ENCODE results near the gene FAM234B.

DNA sequence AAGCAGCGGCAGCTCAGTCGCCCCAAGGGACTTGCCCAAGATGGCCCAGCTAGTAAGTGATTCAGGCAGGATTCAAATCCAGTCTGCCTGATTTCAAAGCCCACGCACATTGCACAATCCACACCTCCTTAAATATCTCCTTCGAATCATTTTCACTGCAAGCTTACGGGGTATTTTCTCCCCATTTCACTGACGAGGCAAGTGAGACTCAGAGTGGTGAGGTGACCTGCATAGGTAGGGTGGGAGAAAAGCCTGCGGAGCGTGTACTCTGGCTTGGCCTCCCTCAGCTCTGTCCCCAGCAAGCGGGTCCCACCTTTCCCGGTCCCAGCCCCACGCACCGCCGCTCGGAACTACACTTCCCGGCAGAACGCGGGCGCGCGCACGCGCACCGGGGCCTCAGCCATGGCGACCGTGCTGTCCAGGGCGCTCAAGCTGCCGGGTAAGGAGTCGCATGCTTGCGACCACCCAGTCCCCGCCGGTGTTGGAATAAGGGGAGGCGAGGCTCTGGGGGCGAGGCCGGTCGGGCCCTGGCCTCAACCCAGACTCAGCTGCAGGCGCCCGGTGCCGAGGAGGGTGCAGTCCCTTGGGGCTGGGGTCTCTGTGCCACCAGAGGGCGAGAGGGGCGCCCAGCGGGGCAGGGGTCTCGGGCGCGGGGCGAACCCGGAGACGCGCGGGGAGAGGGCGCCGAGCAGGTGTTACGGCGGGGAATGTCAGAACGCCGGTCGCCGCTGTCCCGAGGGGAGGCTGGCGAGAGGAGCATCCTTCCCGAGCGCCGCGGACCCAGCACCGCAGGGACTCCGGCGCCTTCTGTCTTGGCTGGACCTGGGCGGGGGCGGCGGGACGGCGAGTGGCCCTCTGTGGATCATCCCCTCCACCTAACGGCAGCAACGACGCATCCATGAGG, at the start of gene FAM234B:
- TF ChIP-seq TEAD4 (CRISPR knock-in tag; IDR thresholded peaks at IDR 0.05) (no peak), NFYB (CRISPR knock-in tag; conservative IDR thresholded peaks at IDR 0.05; ENCODE audit: low read depth) (no peak), ZNF232 (CRISPR knock-in tag; IDR thresholded peaks at IDR 0.05) (no peak)
- TF ChIP-seq, protein P1, sequence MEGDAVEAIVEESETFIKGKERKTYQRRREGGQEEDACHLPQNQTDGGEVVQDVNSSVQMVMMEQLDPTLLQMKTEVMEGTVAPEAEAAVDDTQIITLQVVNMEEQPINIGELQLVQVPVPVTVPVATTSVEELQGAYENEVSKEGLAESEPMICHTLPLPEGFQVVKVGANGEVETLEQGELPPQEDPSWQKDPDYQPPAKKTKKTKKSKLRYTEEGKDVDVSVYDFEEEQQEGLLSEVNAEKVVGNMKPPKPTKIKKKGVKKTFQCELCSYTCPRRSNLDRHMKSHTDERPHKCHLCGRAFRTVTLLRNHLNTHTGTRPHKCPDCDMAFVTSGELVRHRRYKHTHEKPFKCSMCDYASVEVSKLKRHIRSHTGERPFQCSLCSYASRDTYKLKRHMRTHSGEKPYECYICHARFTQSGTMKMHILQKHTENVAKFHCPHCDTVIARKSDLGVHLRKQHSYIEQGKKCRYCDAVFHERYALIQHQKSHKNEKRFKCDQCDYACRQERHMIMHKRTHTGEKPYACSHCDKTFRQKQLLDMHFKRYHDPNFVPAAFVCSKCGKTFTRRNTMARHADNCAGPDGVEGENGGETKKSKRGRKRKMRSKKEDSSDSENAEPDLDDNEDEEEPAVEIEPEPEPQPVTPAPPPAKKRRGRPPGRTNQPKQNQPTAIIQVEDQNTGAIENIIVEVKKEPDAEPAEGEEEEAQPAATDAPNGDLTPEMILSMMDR (IDR thresholded peaks at IDR 0.05), result no peak
- TF ChIP-seq, protein P2, sequence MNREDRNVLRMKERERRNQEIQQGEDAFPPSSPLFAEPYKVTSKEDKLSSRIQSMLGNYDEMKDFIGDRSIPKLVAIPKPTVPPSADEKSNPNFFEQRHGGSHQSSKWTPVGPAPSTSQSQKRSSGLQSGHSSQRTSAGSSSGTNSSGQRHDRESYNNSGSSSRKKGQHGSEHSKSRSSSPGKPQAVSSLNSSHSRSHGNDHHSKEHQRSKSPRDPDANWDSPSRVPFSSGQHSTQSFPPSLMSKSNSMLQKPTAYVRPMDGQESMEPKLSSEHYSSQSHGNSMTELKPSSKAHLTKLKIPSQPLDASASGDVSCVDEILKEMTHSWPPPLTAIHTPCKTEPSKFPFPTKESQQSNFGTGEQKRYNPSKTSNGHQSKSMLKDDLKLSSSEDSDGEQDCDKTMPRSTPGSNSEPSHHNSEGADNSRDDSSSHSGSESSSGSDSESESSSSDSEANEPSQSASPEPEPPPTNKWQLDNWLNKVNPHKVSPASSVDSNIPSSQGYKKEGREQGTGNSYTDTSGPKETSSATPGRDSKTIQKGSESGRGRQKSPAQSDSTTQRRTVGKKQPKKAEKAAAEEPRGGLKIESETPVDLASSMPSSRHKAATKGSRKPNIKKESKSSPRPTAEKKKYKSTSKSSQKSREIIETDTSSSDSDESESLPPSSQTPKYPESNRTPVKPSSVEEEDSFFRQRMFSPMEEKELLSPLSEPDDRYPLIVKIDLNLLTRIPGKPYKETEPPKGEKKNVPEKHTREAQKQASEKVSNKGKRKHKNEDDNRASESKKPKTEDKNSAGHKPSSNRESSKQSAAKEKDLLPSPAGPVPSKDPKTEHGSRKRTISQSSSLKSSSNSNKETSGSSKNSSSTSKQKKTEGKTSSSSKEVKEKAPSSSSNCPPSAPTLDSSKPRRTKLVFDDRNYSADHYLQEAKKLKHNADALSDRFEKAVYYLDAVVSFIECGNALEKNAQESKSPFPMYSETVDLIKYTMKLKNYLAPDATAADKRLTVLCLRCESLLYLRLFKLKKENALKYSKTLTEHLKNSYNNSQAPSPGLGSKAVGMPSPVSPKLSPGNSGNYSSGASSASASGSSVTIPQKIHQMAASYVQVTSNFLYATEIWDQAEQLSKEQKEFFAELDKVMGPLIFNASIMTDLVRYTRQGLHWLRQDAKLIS (CRISPR knock-in tag; IDR thresholded peaks at IDR 0.05; ENCODE audit: borderline replicate concordance), result 0 out of 2 replicates have a peak, but pooled peaks have one; percentile 26
- TF ChIP-seq, protein P3, sequence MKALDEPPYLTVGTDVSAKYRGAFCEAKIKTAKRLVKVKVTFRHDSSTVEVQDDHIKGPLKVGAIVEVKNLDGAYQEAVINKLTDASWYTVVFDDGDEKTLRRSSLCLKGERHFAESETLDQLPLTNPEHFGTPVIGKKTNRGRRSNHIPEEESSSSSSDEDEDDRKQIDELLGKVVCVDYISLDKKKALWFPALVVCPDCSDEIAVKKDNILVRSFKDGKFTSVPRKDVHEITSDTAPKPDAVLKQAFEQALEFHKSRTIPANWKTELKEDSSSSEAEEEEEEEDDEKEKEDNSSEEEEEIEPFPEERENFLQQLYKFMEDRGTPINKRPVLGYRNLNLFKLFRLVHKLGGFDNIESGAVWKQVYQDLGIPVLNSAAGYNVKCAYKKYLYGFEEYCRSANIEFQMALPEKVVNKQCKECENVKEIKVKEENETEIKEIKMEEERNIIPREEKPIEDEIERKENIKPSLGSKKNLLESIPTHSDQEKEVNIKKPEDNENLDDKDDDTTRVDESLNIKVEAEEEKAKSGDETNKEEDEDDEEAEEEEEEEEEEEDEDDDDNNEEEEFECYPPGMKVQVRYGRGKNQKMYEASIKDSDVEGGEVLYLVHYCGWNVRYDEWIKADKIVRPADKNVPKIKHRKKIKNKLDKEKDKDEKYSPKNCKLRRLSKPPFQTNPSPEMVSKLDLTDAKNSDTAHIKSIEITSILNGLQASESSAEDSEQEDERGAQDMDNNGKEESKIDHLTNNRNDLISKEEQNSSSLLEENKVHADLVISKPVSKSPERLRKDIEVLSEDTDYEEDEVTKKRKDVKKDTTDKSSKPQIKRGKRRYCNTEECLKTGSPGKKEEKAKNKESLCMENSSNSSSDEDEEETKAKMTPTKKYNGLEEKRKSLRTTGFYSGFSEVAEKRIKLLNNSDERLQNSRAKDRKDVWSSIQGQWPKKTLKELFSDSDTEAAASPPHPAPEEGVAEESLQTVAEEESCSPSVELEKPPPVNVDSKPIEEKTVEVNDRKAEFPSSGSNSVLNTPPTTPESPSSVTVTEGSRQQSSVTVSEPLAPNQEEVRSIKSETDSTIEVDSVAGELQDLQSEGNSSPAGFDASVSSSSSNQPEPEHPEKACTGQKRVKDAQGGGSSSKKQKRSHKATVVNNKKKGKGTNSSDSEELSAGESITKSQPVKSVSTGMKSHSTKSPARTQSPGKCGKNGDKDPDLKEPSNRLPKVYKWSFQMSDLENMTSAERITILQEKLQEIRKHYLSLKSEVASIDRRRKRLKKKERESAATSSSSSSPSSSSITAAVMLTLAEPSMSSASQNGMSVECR (CRISPR knock-in tag; IDR thresholded peaks at IDR 0.05; ENCODE audit: borderline replicate concordance), result peak; percentile 74; the same call in 1 of the 2 replicates

All from WTC11 (cell line).